HepG2 (cell line): ENCODE data around the gene RASA3. TPM values are rescaled to one million over a fixed set of nuclear protein-coding genes. Genes with fewer than 3 reads are reported as not detected.

Experiments
- ATAC-seq: fragments of 200-7000 bp; cut with Tn5 transposase; 3 replicates; pipeline ENCODE4 v1.9.1; 2020; ENCODE audit warnings: mild to moderate bottlenecking, moderate library complexity
- BruUV-seq: library from RNA; stranded (reverse); fragments of 400-500 nt; replicated peaks from 2 replicates; lab custom pipeline; 2021; lab: Mats Ljungman, UMichigan
- CTCF ChIA-PET: fragments of 300-600 bp; formaldehyde crosslinking; extraction: SDS; loops from one replicate; lab custom pipeline; 2021; ENCODE audit warnings: low total read pairs, inconsistent platforms, low intra/inter-chr PET ratio; lab: Yijun Ruan, JAX
- POLR2A ChIA-PET: fragments of 350-600 bp; sonication (Branson Sonifier 250); formaldehyde crosslinking; loops from one replicate; lab custom pipeline; 2020; ENCODE audit warnings: antibody characterized with exemption, inconsistent platforms; lab: Yijun Ruan, JAX
- DNase-seq: peaks from one replicate; pipeline ENCODE4 v3.0.0-alpha.2; 2015; ENCODE audit warnings: low spot score
- FAIRE-seq: peaks from 3 replicates; lab custom pipeline; 2011; peaks lifted over from hg19 to GRCh38; lab: Jason Lieb, UNC
- H2AFZ ChIP-seq: one replicate; pipeline ENCODE4 v1.6.1; 2011; ENCODE audit warnings: low read length, inconsistent platforms
- H3K27ac ChIP-seq: fragments of 300-600 bp; 3 replicates; pipeline ENCODE4 v1.8.0; 2011; ENCODE audit warnings: mixed run types, mild to moderate bottlenecking, mixed read lengths, low read length, inconsistent platforms; ENCODE audit not compliant: insufficient read depth; ENCODE audit errors: extremely low read length
- H3K27me3 ChIP-seq, 2 experiments: fragments of 200-600 bp in 1 of 2; 2 replicates in 1 of 2; 3 replicates in 1 of 2; pipeline versions ENCODE4 v1.6.0 to v1.8.0; 2011; ENCODE audit warnings: low read length in 2 of 2, mild to moderate bottlenecking in 2 of 2, moderate library complexity in 2 of 2, inconsistent platforms in 1 of 2; ENCODE audit not compliant: insufficient read depth in 2 of 2, control insufficient read depth in 1 of 2
- H3K36me3 ChIP-seq, 2 experiments: fragments of 200-600 bp in 1 of 2; replicated peaks in 1 of 2; 2 replicates in 1 of 2; 3 replicates in 1 of 2; pipeline versions ENCODE4 v1.5.1 to v1.8.0; 2011; ENCODE audit warnings: low read length in 2 of 2, inconsistent platforms in 1 of 2; ENCODE audit not compliant: insufficient read depth in 2 of 2, control insufficient read depth in 1 of 2
- H3K4me1 ChIP-seq: 2 replicates; pipeline ENCODE4 v1.5.1; 2012; ENCODE audit warnings: low read length, inconsistent platforms; ENCODE audit not compliant: insufficient read depth
- H3K4me2 ChIP-seq: 2 replicates; pipeline ENCODE4 v1.6.0; 2011; ENCODE audit warnings: low read depth, low read length, inconsistent platforms
- H3K4me3 ChIP-seq, 3 experiments: fragments of 200-600 bp in 1 of 3; sonication (generic), shearing (Covaris generic) in 1 of 3; replicated peaks in 1 of 3; 2 replicates each; pipeline ENCODE4 v1.5.1; 2011 to 2016; ENCODE audit warnings: low read length in 3 of 3, inconsistent platforms in 2 of 3, low read depth in 2 of 3, mild to moderate bottlenecking in 2 of 3, control low read depth in 1 of 3, mixed read lengths in 1 of 3; ENCODE audit not compliant: insufficient read depth in 1 of 3
- H3K79me2 ChIP-seq: one replicate; pipeline ENCODE4 v1.6.1; 2011; ENCODE audit warnings: low read length, inconsistent platforms; ENCODE audit not compliant: insufficient read depth
- H3K9ac ChIP-seq: 2 replicates; pipeline ENCODE4 v1.6.0; 2011; ENCODE audit warnings: mild to moderate bottlenecking, low read depth, low read length, inconsistent platforms; ENCODE audit not compliant: insufficient read depth
- H3K9me3 ChIP-seq: 2 replicates; pipeline ENCODE4 v1.5.1; 2012; ENCODE audit warnings: mild to moderate bottlenecking, low read length
- H4K20me1 ChIP-seq: 2 replicates; pipeline ENCODE4 v1.6.0; 2011; ENCODE audit warnings: inconsistent platforms, mild to moderate bottlenecking, low read length, moderate library complexity; ENCODE audit not compliant: insufficient read depth
- DPF2 ChIP-seq: sonication (generic); formaldehyde crosslinking; IDR thresholded peaks from 2 replicates; pipeline ENCODE4 v1.4.0; 2020; ENCODE audit warnings: mild to moderate bottlenecking, low read depth, missing genetic modification reagents, borderline replicate concordance
- FOXA3 ChIP-seq: IDR thresholded peaks from 2 replicates; pipeline ENCODE4 v1.6.1; 2016; ENCODE audit warnings: missing genetic modification reagents, missing compliant biosample characterization
- KAT8 ChIP-seq: IDR thresholded peaks from 2 replicates; pipeline ENCODE4 v1.6.1; 2016; ENCODE audit warnings: missing genetic modification reagents, missing compliant biosample characterization
- KLF11 ChIP-seq: IDR thresholded peaks from 2 replicates; pipeline ENCODE4 v1.6.1; 2016; ENCODE audit warnings: missing compliant biosample characterization
- MAF1 ChIP-seq: sonication (generic); formaldehyde crosslinking; IDR thresholded peaks from 2 replicates; pipeline ENCODE4 v1.5.0; 2020; ENCODE audit warnings: missing genetic modification reagents, borderline replicate concordance
- PAX8 ChIP-seq: sonication (generic); formaldehyde crosslinking; IDR thresholded peaks from 2 replicates; pipeline ENCODE4 v1.8.0; 2022; ENCODE audit warnings: mild to moderate bottlenecking, missing genetic modification reagents, borderline replicate concordance
- SRY ChIP-seq: sonication (generic); formaldehyde crosslinking; IDR thresholded peaks from 2 replicates; pipeline ENCODE4 v1.8.0; 2022; ENCODE audit warnings: mild to moderate bottlenecking, missing genetic modification reagents
- TBX2 ChIP-seq: sonication (generic); formaldehyde crosslinking; IDR thresholded peaks from 2 replicates; pipeline ENCODE4 v1.5.0; 2020; ENCODE audit warnings: missing genetic modification reagents, mild to moderate bottlenecking, borderline replicate concordance
- XRCC5 ChIP-seq: fragments of 200-400 bp; formaldehyde crosslinking; optimal IDR thresholded peaks from 2 replicates; pipeline ENCODE3; 2017; ENCODE audit warnings: mild to moderate bottlenecking, low read length
- ZNF224 ChIP-seq: sonication (generic); formaldehyde crosslinking; IDR thresholded peaks from 2 replicates; pipeline ENCODE4 v1.5.0; 2020; ENCODE audit warnings: mild to moderate bottlenecking, missing genetic modification reagents
- ZNF3 ChIP-seq: IDR thresholded peaks from 2 replicates; pipeline ENCODE4 v1.7.0; 2017; ENCODE audit warnings: inconsistent platforms
- ZNF383 ChIP-seq: sonication (generic); formaldehyde crosslinking; IDR thresholded peaks from 2 replicates; pipeline ENCODE4 v1.4.0; 2020; ENCODE audit warnings: missing genetic modification reagents, mild to moderate bottlenecking, borderline replicate concordance
- ZNF430 ChIP-seq: sonication (generic); formaldehyde crosslinking; IDR thresholded peaks from 2 replicates; pipeline ENCODE4 v1.9.0; 2021; ENCODE audit warnings: mild to moderate bottlenecking, missing genetic modification reagents
- WGBS: methylation state at CpG from one replicate; pipeline ENCODE4 v1.1.6; 2017; ENCODE audit warnings: low lambda C conversion rate; 5-methylcytosine and 5-hydroxymethylcytosine counted together
- in situ Hi-C: cut with HindIII; loops from 2 replicates; pipeline ENCODE4 v1.10.0; 2017; ENCODE audit warnings: low pct_unique_long_range_greater_than_20kb; ENCODE audit not compliant: extremely low pct_ligation_motif_present
- intact Hi-C: fragments of 100-400 bp; cut with micrococcal nuclease; formaldehyde crosslinking; loops from one replicate; pipeline ENCODE4 v1.10.0; 2022; ENCODE audit not compliant: unreplicated experiment
- polyA plus RNA-seq, 8 experiments: library from polyadenylated mRNA; depleted of rRNA in 3 of 8; stranded (reverse) in 7 of 8; unstranded in 1 of 8; fragments of >200 nt; fragmentation: Illumina TruSeq in 4 of 8; extraction: Trizol in 4 of 8; gene quantifications; 2 replicates each; pipeline versions ENCODE4 v1.2.1 to v1.2.3, GENCODE V29; 2011 to 2016; ENCODE audit warnings: low read depth in 4 of 8, missing spikeins in 1 of 8, mixed read lengths in 1 of 8; ENCODE audit not compliant: insufficient read depth in 1 of 8
- total RNA-seq, 5 experiments: library from RNA; depleted of rRNA; stranded (reverse); fragments of >200 nt; fragmentation: Illumina TruSeq; extraction: Trizol; gene quantifications; 2 replicates each; pipeline ENCODE4 v1.2.3, GENCODE V29; 2016; ENCODE audit warnings: low read depth in 1 of 5

The RASA3 gene
- total and polyA plus RNA-seq, 2 of the 13 experiments (the other 11 are each of a cell fraction or from before 2014, with no cell fraction given): 0.05 TPM; not detected in 1

- Histone ChIP-seq H3K27me3 (peaks cover 2 to 10% of the 10 kb centered on the region in 2 experiments; a peak in 3 of 5 replicates), H4K20me1 (no peaks in the 10 kb centered on the region), H3K79me2 (no peaks in the 10 kb centered on the region), H3K4me1 (no peaks in the 10 kb centered on the region), H3K36me3 (no peaks in the 10 kb centered on the region), H3K27ac (no peak overlapping the region), H3K4me2 (no peak overlapping the region), H3K4me3 (no peak overlapping the region), H3K9me3 (no peaks in the 10 kb centered on the region), H2AFZ (no peak overlapping the region), H3K9ac (no peak overlapping the region)
- ATAC-seq (no peak), FAIRE-seq (no peak), DNase-seq (no peak)
- ChIA-PET POLR2A (no interaction called here), CTCF (no interaction called here)
- 22% methylated on average over 3 of the region's 16 CpGs for WGBS
- intact Hi-C loops (no loop called here), in situ Hi-C loops (no loop called here)
- TF ChIP-seq SRY (CRISPR knock-in tag): no peak
- no peak for TF ChIP-seq KAT8
- TF ChIP-seq DPF2 (CRISPR knock-in tag): no peak
- TF ChIP-seq XRCC5: no peak
- no peak for TF ChIP-seq MAF1 (CRISPR knock-in tag)
- no peak for TF ChIP-seq FOXA3 (CRISPR knock-in tag)
- no peak for TF ChIP-seq ZNF224 (CRISPR knock-in tag)
- no peak for TF ChIP-seq KLF11 (CRISPR knock-in tag)
- TF ChIP-seq ZNF383 (CRISPR knock-in tag): no peak
- no peak for TF ChIP-seq ZNF430 (CRISPR knock-in tag)
- no peak for TF ChIP-seq TBX2 (CRISPR knock-in tag)
- no peak for TF ChIP-seq ZNF3 (CRISPR knock-in tag)
- no peak for TF ChIP-seq PAX8
- BruUV-seq: no TSS peak
These were observed 151.2 kb downstream of the RASA3 start for GRCh38 chr13:113981194-113981605.
